ENCODE results near the gene C1orf21.
A peak's percentile ranks its signal among the peaks of the same experiment; 100 is the strongest.

Gene C1orf21

DNA sequence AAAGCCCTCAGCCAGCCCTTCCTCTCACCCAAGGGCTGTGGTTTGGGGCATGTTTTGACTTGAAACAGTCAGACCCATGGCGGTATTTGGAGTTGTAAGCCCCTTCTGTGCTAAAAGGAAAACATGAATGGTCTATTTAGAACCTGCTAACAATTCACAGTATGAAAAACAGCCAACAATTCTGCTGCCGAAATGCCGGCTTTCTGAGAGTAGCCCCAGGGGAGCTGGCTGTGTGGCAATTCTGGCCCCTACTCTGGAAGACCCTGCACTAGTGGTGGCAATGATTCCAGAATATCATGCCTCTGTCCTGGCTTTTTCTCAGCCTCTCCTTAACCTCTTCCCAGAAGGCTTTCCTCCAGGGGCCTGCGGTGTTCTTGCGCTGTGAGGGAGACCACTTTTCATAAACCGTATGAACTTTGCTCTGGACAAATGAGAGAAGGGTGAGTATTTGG, 249.2 kb downstream of the C1orf21 start:
- no peak for DNase-seq

DNA sequence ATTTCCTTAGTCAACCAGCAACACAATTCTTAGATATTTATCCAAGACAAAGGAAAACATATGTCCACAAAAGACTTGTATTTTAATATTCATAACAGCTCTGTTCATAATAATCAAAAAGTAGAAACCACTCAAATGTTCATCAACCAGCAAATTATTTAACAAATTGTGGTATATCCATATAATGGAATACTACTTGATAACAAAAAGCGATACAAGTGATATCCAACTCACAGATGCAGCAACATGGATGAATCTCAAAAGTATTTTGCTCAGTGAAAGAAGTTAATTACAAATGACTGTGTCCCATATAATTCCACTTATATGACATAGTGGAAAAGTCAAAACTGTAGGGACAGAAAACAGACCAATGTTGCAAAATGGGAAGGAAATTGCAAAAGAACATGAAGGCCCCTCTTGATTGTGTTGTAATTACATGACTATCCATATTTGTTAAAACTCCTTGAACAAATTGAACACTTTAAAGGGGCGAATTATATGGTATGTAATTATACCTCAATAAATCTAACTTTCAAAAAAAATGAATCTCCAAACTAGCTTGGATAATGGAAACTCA, 250.9 kb downstream of the C1orf21 start:
- DNase-seq = no peak

DNA sequence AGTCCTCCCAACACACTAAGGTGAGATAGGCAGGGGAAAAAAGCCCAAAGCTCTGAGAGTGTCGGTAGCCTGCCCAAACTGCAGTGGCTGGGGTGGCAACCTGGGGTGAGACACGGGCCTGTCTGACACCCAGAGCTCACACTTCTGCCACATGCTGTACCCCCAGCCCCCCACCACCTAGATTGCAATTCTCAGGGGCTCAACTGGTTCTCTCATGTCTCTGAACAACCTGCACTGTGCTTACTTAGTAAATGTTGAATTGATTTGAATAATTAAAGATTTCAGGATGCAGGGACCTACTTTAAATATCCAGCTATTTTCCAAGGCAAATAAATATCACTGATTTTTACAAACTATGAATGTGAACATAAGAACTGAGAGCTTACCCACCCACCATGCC, 252.4 kb downstream of the C1orf21 start:
- DNase-seq = no peak

DNA sequence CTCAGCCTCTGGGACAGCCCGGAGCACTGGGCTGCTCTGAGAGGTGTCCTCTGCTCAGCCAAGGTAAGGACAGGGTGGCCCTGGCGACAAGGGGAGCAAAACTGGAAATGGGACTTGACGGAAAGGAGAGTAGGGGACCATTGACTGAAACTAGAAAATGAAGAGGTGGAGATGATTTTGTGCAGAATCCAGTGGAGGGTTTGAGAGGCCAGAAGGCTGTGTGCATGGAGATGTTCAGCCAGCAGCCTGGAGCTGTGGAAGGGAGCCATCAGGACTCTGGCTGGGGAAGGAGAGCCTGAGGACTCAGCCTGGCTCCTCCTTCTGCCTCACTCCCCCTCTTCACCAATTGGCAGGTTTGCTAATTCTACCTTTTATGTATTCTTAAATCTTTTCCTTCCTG, 253.7 kb downstream of the C1orf21 start:
- no peak for DNase-seq

DNA sequence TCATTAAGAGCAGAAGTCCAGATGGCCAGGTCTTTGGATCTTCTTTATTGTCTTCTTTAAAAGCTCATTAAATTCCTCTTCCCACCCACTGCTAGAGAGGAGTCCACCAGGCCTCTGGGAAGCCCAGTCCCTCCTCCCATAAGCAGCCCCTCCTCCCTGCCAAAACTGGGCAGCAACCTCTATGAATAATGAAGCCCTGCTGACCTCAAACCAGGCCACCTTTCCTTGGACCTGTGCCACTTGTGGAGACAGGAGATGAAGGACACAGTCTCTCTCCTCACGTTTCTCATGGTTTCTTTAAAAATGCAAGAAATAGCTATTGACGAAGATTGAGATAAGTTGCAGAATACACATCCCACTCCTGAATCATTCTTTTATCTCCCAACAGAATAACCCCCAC, 255.1 kb downstream of the C1orf21 start:
- no peak for DNase-seq

DNA sequence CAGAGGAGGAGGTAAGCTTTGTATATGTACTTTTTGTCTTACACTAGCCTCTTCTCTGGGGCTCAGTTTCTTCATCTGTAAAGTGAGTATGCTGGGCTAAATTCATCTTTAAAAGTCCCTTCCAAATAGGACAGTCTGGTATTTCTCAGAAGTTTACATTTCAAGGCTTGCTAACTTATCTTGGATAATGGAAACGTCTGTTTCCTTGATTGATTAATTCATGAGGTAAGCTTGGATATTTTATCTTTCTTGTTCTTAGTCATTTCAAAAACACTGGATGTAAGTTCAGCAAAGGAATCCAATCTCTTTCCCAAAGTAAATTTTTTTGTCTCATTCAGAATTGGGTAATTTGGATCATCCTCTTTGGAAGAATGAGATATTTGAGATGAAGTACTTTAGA, 256.8 kb downstream of the C1orf21 start:
- DNase-seq = no peak

DNA sequence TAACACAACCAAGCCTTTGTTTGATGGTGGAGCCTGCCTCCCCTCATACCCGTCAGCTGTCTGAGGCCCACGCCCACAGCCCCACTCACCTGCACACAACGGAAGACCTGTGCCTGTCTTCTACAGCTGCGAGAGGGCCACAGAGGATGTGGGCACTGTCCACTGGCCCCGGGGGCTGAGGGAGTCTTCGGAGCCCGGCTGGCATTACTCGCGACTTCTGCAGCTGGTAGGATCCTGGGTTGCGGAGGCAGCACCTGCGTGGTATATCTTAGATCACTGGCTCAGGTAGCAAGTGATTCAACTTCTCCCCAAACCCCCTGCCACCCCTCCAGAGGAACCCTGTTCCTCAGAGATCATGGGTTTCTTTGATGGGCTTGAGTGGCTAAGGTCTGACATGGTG, 257.9 kb downstream of the C1orf21 start:
- no peak for DNase-seq

DNA sequence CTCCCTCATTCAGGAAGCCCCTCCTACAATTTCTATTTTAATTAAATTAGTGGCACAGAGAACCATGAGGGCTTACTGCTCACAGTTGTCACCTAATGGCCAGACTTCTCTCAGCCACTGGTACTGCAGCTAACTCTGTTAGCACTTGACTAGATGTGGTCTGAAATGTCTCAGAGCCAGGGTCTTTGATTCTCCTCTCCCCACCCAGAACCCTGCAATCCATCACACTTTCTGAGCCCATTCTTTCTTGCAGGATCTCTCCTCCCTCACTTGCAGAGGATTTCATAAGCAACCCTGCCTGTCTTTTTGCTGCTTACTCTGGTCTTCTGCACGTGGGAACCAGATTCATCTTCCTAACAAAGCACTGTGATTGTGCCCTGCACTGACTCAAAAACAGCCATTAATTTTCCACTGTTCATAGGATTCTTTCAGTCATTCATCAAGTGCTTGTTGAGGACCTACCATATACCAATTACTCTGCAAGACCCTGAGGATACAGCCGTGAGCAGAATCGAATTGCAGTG, 259.4 kb downstream of the C1orf21 start:
- DNase-seq = no peak

DNA sequence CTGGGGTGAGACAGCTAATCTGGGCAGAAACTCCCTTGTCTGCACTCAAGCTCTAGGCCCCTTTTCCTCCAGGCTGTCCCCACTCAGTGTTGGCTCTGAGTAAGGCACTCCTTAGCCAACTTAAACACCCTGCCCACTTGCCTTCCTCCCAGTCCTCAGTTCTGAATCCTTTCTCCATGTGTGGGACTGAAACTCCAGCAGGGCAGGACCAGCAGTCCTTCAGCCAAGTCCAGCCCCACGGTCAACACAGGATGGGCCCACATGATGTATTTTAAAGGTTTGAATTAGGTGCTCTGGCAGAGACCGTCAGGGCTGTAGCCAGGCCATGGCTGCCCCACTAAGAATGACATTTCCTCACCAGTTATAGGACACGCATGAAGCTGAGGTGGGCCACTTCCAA, 260.0 kb downstream of the C1orf21 start:
- no peak for DNase-seq

DNA sequence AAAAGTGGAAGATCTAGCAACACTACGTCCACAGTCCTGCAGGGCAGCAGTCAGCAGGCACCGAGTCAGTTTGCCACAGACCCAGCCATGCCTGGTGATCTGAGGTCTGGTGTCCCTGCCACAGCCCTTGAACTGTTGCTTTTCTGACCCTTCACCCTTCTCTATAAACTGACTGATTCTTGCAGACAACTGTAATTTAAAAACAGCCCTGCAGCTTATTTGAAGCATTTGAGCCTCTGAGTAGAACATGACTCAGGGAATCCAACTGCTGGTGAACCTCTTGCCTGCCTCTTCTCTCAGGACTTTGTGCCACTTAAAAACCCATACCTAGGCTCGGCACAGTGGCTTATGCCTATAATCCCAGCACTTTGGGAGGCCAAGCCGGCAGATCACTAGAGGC, 260.6 kb downstream of the C1orf21 start:
- DNase-seq = no peak

DNA sequence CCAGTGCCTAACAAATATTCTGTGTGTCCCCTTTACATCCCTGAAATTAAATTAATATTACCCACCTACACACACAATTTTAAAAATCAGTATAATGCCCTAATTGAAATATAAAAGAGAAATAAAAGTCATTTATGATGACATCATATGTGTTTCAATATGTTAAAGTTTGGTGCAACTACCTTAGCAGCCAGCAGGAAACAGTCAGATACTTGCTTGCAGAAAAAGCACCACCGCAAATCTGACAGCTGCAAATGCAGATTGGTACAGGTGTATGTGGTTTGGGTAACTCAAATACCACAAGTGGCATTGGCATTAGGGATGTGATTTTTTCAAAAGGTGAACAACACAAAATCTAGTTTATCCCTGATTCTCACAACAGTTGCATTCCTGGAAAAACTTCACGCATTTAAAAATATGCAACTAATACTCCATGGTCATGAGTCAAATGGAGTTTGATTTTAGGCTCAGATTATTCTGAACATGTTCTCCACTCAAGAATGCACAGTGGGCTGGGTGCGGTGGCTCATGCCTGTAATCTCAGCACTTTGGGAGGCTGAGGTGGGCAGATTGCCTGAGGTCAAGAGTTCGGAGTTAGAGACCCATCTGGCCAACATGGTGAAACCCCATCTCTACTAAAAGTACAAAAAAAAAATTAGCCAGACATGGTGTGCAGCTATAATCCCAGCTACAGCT, 261.5 kb downstream of the C1orf21 start:
- DNase-seq = no peak

DNA sequence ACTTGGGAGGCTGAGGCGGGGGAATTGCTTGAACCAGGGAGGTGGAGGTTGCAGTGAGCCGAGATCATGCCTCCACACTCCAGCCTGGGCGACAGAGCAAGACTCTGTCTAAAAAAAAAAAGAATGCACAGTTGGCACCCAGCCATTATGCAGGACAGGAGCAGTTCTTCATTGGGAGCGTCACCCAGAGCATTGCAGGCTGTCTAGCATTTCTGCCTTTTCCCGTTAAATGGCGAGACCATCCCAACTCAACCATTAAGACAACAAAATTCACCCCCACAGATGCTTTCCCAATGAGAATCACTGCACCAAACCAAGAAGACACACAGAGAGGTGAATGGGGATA, 262.0 kb downstream of the C1orf21 start:
- no peak for DNase-seq

DNA sequence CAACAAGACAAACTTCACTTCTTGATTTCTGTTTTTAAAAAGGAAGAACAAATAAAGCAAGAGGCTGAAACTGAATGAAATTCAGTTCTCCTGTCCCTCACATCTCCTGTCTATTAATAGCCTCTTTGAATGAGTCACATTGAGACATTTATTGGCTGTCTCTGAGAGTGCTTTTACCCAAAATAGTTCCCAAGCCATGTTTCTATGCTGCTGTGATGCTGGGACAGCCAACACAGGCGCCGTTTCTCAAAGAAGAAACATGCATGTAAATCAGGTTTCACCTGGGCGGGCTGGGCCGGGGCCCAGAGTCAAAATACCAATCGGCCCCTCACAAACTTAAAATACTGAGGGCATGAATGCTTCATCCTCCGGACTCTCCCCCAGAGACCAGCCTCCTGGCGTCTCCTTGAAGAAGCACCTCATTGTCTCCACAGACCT, 262.6 kb downstream of the C1orf21 start:
- DNase-seq = no peak

DNA sequence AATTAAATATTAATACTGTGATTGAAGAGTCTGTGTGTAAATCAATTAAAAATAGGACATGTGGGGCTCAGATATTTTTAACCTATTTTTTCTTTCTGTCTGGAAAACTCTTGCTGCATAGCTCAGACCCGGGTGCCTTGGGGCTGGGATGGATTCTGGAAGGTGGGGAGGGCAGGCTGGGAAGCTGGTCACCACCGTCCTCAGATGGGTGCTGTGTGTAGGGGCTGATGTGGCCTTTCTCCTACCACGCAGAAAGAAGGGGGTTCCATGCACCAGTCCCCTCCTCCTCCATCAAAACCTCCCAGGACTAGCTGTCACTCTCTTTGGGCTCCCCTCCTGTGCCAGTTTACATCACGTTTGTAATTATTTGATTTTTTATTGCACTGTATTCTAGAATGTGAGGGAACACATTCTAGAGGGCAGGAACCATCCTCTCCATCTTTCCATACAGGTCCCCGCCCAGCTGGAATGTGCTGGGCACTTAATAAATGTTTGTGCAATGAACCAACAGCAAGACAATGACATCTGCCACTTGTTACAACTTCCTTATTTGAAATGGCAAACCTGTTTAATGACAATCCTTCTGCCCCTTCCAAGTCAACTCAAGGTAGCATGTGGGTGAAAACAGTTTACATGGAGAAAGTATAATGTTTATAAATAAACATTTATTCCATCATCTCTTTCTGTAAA, 263.5 kb downstream of the C1orf21 start:
- no peak for DNase-seq

DNA sequence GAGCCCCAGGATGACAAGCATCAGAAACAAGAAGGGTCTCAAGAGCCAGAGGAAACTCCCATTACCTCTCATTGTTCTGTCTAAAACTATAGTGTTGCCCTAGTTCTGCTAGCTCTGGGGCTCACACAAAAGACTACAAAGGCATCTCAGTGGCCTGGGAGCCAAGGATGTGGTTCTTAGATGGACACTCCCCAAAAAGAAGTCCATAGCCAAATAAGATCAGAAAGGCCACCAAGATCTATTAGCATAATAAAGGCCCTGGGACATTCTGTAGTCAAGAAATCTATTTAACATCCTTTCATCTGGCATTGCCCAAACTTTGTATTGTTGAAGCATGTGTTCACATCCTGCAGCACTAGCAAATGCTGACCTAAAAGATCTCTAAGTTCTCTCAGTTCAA, 268.4 kb downstream of the C1orf21 start:
- no peak for DNase-seq

DNA sequence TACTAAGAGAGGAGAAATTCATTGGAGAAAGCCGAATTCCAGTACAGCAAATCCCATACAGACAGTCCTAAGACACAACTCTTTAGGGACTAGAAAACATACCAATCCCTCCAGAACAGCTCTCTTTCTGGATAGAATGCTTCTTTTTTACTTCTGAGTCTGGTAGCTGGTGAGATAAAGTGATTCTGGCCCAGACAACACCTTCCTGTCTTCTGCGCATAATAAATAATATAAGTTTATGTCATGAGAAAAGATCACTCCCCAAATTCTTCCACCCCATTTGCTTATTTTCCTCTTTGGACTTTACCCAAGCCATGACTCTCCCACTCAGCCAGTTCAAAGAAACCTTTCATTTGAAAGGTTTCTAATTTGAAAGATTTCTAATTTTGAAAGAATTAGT, 269.4 kb downstream of the C1orf21 start:
- DNase-seq = no peak

DNA sequence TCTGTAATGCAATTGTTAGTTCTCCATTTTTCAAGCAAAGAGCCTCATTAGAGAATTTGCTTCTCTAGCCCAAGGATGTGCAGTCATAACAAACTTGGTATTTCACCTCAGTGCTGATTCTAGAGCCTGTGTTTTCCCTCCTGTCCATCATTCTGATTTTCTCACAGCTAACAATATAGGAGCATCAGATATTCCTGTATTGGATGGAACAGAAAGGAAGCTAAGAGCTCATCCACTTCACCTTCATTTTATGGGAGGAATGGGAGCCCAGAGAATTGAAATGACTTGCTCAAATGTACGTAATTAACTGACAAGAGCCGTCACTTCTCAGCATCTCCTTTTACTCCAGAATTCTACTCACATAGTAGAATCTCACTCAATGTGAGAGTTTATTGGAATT, 271.2 kb downstream of the C1orf21 start:
- DNase-seq = no peak

DNA sequence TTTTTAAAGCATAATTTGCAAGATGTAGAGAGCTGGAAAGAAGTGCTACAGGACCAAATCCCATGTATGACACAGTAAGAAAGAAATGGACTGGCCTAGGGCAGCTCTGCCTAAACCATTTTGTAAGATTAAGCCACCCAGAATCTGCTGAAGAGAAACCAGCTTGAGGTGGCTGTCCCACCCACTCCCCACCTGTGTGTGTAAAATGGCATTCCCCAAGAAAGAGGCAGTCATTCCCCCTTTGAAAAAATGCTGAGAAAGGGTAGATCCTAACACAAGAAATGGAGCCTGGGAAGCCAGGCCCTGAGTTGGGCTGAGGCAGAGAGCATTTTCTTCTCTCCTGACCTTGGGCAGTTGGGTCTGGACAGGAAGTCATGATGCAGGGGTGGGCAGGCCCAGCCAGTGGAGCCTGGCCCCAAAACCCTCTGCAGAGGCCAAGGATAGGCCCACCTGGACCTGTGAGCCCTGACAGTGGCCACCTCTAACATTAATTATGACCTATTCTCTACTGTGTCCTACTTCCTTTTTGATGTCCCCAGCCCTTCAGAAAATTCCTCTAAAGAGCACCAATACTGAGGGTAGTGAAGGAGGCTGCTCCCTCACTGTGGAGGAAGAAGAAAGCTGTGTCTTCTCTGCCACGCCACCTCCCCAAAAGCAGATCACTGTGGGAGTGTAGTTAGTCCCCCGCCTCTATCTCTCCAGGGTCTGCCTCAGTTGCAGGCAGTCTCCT, 273.8 kb downstream of the C1orf21 start:
- DNase-seq = no peak

DNA sequence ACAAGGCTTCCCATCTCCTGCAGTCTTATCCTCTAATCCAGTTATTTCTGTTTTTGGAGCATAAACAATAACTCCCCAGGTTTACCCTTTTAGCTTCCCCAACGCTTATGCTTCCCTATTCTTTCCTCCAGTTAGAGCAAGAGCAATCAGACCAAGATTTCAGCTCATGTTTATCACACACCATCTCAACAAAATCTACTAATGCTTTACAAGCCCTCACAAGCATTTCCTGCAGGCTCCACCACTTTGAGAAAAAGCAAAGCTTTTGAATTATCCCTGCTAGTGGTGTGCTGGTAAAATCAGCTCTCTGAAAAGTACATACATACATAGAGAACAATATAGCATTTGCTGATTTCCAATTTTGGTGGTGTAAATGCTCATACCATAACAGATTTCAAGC, 275.0 kb downstream of the C1orf21 start:
- no peak for DNase-seq

DNA sequence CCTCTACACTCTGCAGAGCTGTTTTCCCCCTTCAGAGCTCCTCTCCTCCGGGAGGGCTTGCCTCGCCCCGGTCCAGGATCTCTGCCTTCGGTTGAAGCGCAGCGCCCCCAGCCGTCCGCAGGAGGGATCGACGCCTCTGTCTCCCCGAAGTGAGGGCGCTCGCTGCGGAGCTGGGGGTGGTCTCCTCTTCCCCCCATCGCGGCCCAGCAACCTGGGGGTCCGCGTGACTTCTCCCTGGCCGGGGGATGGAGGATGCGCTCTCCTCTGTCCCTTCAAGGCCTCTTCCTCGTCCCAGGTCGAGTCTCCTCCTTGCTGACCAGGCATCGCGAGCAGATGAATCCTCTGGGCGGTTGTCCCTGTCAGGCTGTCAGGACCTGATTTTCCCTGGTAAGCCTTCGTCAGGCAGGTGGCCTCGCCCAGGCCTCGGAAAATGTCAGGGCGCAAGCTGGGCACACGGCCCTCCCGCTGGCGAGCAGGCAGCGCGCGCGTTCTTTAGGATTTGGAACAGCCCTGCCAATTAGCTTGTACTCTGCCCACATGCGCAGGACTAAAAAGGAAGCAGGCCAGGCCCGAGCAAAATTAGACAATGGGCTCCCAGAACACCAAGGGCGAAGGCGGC, 277.3 kb downstream of the C1orf21 start:
- peak; percentile 71 for DNase-seq

DNA sequence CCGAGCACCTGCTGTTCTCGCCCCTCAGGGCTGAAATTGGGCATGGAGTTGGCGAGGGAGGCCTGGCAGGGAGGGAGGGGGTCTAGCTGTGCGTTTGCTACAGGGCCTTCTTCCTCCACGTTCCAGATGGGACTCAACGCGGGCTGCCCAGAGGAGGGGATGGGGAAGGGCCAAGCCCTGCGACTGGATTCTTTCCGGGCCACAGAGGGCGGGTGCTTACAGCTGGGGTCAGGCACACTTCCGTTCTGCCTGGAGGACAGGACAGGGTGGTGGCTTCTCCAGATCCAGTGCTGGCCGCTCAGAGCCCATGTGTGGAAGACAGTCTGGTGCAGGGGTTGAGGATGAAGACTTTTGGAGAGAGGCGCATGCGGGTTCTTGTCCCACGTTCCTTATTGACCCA, 277.8 kb downstream of the C1orf21 start:
- no peak for DNase-seq

DNA sequence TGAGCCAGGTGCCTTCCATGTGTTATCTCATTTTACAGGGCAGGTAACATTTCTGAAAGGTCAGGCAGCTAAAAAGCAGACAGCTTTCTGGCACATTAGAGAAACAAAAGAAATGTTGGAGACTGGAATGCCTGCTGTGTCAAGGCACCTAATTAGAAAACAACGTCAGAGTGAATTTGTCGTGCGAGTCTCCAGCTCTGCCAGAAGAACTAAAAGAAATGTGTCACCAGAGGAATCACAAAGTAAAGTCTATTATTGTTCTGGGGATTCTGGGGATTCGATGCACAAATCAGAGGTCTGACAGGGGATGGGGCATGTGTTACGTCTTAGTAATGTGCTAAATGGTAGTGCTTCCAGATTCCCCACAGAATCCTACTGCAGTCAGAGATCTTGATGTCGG, 278.5 kb downstream of the C1orf21 start:
- DNase-seq = no peak

DNA sequence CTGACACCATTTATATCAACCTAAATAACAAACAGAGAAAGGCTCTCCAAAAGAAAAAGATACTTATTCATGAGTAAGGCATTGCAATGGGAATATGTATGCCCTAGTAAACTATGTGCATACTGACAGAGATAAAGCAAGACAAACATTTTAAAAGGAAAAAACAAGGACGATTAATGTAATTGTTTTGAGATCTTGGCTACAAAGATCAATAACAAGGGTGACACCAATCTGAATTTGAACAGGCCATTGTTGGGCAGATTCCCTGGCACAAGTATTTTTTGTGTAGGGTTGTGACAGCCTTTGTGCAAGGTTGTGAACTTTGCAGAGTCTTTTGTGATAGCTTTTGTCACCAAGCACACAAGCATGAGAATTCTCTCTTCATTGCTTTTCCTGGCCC, 282.6 kb downstream of the C1orf21 start:
- no peak for DNase-seq
